WERI-Rb-1 (cell line): ENCODE results near the gene NAALADL2.

ENCODE experiments used
- DNase-seq: peaks from one replicate; pipeline ENCODE4 v3.0.0-alpha.2; 2020
- H3K27ac ChIP-seq: fragments of 250-450 bp; sonication (Bioruptor Pico); 2 replicates; pipeline ENCODE4 v1.5.1; 2020; ENCODE audit warnings: mild to moderate bottlenecking, moderate library complexity
- H3K27me3 ChIP-seq: fragments of 250-450 bp; sonication (Bioruptor Pico); 2 replicates; pipeline ENCODE4 v1.5.1; 2021; ENCODE audit warnings: mild to moderate bottlenecking, low read depth, moderate library complexity; ENCODE audit not compliant: insufficient read depth, severe bottlenecking
- H3K36me3 ChIP-seq: fragments of 250-450 bp; sonication (Bioruptor Pico); 2 replicates; pipeline ENCODE4 v1.5.1; 2020; ENCODE audit warnings: mild to moderate bottlenecking, moderate library complexity
- H3K4me3 ChIP-seq: 2 replicates; pipeline ENCODE4 v1.5.1; 2011; ENCODE audit warnings: low read depth, mild to moderate bottlenecking, control low read depth, low read length
- H3K9me3 ChIP-seq: fragments of 250-450 bp; sonication (Bioruptor Pico); 2 replicates; pipeline ENCODE4 v1.5.1; 2021; ENCODE audit warnings: mild to moderate bottlenecking, moderate library complexity; ENCODE audit not compliant: severe bottlenecking
- TF ChIP-seq, protein P1 (sequence below): IDR thresholded peaks from 2 replicates; pipeline ENCODE4 v1.5.1; 2011; ENCODE audit warnings: low read depth, mild to moderate bottlenecking, control low read depth, inconsistent platforms, low read length

The NAALADL2 gene

GRCh38 chr3:175200391-175201095, 341.4 kb downstream of the NAALADL2 start:
- Histone ChIP-seq H3K9me3 (no peaks in the 10 kb centered on the region), H3K27me3 (no peaks in the 10 kb centered on the region), H3K27ac (no peak overlapping the region), H3K4me3 (no peak overlapping the region), H3K36me3 (no peaks in the 10 kb centered on the region)
- TF ChIP-seq, protein P1, sequence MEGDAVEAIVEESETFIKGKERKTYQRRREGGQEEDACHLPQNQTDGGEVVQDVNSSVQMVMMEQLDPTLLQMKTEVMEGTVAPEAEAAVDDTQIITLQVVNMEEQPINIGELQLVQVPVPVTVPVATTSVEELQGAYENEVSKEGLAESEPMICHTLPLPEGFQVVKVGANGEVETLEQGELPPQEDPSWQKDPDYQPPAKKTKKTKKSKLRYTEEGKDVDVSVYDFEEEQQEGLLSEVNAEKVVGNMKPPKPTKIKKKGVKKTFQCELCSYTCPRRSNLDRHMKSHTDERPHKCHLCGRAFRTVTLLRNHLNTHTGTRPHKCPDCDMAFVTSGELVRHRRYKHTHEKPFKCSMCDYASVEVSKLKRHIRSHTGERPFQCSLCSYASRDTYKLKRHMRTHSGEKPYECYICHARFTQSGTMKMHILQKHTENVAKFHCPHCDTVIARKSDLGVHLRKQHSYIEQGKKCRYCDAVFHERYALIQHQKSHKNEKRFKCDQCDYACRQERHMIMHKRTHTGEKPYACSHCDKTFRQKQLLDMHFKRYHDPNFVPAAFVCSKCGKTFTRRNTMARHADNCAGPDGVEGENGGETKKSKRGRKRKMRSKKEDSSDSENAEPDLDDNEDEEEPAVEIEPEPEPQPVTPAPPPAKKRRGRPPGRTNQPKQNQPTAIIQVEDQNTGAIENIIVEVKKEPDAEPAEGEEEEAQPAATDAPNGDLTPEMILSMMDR = no peak
- no peak for DNase-seq

- Histone ChIP-seq H3K36me3 (no peaks in the 10 kb centered on the region), H3K4me3 (no peak overlapping the region), H3K27me3 (no peaks in the 10 kb centered on the region), H3K27ac (no peak overlapping the region), H3K9me3 (no peaks in the 10 kb centered on the region)
- DNase-seq = no peak
- TF ChIP-seq, protein P1 = no peak
These were observed 348.2 kb downstream of the NAALADL2 start for GRCh38 chr3:175207361-175207760.

DNA sequence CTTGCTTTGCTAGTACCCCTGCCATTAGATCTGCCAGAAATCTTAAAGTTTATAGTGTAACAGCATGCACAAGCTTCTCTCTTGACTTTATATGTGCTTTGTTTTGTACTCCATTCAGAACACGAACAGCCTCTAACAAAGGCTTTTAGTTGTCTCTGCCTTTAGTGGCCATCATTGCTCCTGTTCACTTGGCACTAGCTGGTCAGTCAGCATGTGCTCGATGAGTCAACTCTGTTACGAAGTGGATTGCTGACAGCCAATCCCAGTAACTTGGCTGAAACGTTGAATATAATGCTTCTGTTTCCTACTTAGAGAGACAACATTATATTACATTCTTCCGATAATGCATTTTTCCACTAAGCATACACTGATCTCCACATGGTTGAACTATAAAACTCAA, 349.2 kb downstream of the NAALADL2 start:
- no peaks in the 10 kb centered on the region for H3K36me3 ChIP-seq
- H3K4me3 ChIP-seq = no peak overlapping the region
- no peaks in the 10 kb centered on the region for H3K9me3 ChIP-seq
- no peaks in the 10 kb centered on the region for H3K27me3 ChIP-seq
- no peak for DNase-seq
- no peak overlapping the region for H3K27ac ChIP-seq
- TF ChIP-seq, protein P1 = no peak

DNA sequence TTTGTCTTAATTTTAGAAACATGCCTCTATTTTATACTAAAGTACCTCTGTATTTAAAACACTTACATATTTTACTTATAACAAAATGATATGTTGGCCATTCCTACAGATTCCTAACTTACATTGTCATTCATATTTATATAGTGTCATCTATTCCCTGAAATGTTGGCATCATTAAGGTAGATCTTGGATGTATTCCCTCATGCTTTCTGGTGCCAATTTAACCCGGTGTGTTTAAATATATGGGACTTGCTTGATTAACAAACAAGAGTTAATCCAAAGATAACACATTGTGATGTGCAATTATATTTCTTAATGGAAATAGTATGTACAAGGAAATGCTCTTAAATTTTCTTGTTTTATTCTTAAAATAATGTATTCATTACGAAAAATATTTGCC, 352.3 kb downstream of the NAALADL2 start:
- no peaks in the 10 kb centered on the region for H3K27me3 ChIP-seq
- no peaks in the 10 kb centered on the region for H3K36me3 ChIP-seq
- H3K9me3 ChIP-seq = no peaks in the 10 kb centered on the region
- TF ChIP-seq, protein P1 = no peak
- no peak for DNase-seq
- H3K27ac ChIP-seq = no peak overlapping the region
- H3K4me3 ChIP-seq = no peak overlapping the region

DNA sequence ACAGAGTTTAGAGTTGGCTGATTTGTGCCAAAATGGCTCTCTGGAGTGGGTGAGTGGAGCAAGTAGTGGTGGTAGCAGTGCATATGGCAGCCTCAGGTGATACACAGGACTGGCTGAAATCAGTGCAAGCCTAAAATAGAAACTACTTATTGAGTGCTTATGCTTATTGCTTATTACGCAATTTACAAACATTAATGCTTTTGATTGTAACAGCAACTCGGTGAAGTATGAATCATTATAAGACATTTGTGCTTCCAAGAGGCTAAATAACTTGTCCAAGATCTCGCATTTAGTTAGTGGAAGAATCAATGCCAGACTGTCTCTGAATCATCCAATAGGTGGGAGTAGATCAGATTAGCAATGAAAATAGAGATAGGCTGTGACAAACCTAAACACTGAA, 353.8 kb downstream of the NAALADL2 start:
- Histone ChIP-seq H3K27ac (no peak overlapping the region), H3K4me3 (no peak overlapping the region), H3K36me3 (no peaks in the 10 kb centered on the region), H3K9me3 (no peaks in the 10 kb centered on the region), H3K27me3 (no peaks in the 10 kb centered on the region)
- TF ChIP-seq, protein P1 = no peak
- DNase-seq = no peak

DNA sequence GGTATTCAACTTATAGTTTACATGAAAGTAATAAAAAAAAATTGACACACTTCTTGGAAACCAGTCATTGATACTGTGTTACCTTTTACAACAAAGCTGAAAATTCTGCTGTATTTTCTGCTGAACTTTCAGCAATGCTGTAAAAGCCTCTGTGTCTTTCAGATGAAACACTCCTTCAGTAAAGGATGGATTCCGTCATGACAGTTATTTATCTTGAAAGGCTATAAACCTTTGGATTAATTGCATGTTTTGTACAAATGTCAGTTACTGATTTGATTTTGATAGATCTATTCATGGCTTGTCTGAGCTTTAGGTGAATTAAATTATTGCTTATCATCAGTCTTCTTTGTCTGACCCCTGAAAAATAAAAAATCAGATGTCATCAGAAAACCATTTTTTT, 355.1 kb downstream of the NAALADL2 start:
- Histone ChIP-seq H3K36me3 (no peaks in the 10 kb centered on the region), H3K4me3 (no peak overlapping the region), H3K27ac (no peak overlapping the region), H3K9me3 (no peaks in the 10 kb centered on the region), H3K27me3 (no peaks in the 10 kb centered on the region)
- no peak for DNase-seq
- TF ChIP-seq, protein P1 = no peak
